IPS-20b (cell line): ENCODE data around the gene JPH4.
"Not testable (repeated sequence)": the region's sequence is repeated elsewhere in the genome, so short reads cannot be mapped to it uniquely, and the experiment has no call there.

Experiments
- H3K27ac ChIP-seq: one replicate; pipeline ENCODE4 v1.5.1; 2013; ENCODE audit warnings: low read length
- H3K27me3 ChIP-seq: 2 replicates; pipeline ENCODE4 v1.6.1; 2013; ENCODE audit warnings: mild to moderate bottlenecking, low read length, inconsistent platforms; ENCODE audit not compliant: insufficient read depth
- H3K36me3 ChIP-seq: 2 replicates; pipeline ENCODE4 v1.6.1; 2013; ENCODE audit warnings: low read depth, mild to moderate bottlenecking, inconsistent platforms, low read length, moderate library complexity; ENCODE audit not compliant: insufficient read depth
- H3K4me1 ChIP-seq: 2 replicates; pipeline ENCODE4 v1.6.1; 2013; ENCODE audit warnings: mild to moderate bottlenecking, control low read depth, inconsistent platforms, low read length, moderate library complexity; ENCODE audit not compliant: insufficient read depth
- H3K4me3 ChIP-seq: 2 replicates; pipeline ENCODE4 v1.5.1; 2013; ENCODE audit warnings: mild to moderate bottlenecking, low read length, inconsistent platforms
- H3K9ac ChIP-seq: 2 replicates; pipeline ENCODE4 v1.6.1; 2013; ENCODE audit warnings: low read depth, mild to moderate bottlenecking, inconsistent platforms, low read length, moderate library complexity
- H3K9me3 ChIP-seq: 2 replicates; pipeline ENCODE4 v1.6.1; 2013; ENCODE audit warnings: mild to moderate bottlenecking, low read depth, low read length, inconsistent platforms; ENCODE audit not compliant: insufficient read depth

JPH4 gene

GRCh38 chr14:23584527-23585203 is 6.1 kb upstream of the JPH4 start:
- not testable (repeated sequence) for H3K36me3 ChIP-seq, H3K4me3 ChIP-seq, H3K9ac ChIP-seq, H3K9me3 ChIP-seq, H3K4me1 ChIP-seq, H3K27me3 ChIP-seq, H3K27ac ChIP-seq

GRCh38 chr14:23583761-23584526 is 5.4 kb upstream of the JPH4 start:
- not testable (repeated sequence) for H3K4me3 ChIP-seq, H3K36me3 ChIP-seq, H3K27ac ChIP-seq, H3K9ac ChIP-seq, H3K27me3 ChIP-seq, H3K9me3 ChIP-seq
- H3K4me1 ChIP-seq: peaks cover 10% of the 10 kb centered on the region; the same call in 1 of the 2 replicates

- Histone ChIP-seq H3K9me3 (no peaks in the 10 kb centered on the region), H3K27ac (no peak overlapping the region), H3K9ac (no peak overlapping the region), H3K36me3 (no peaks in the 10 kb centered on the region), H3K27me3 (peaks cover 15% of the 10 kb centered on the region), H3K4me3 (no peak overlapping the region), H3K4me1 (peaks cover 7% of the 10 kb centered on the region; the same call in 1 of the 2 replicates)
Observed at GRCh38 chr14:23582906-23583760, 4.5 kb upstream of the JPH4 start.

GRCh38 chr14:23580948-23581281 is 2.3 kb upstream of the JPH4 start:
- no peak overlapping the region for H3K9ac ChIP-seq
- H3K9me3 ChIP-seq: no peaks in the 10 kb centered on the region
- H3K36me3 ChIP-seq: no peaks in the 10 kb centered on the region
- peaks cover 7% of the 10 kb centered on the region; the same call in 1 of the 2 replicates for H3K4me1 ChIP-seq
- no peak overlapping the region for H3K27ac ChIP-seq
- peaks cover 37% of the 10 kb centered on the region for H3K27me3 ChIP-seq
- no peak overlapping the region for H3K4me3 ChIP-seq

- no peaks in the 10 kb centered on the region for H3K9me3 ChIP-seq
- peaks cover 43% of the 10 kb centered on the region for H3K27me3 ChIP-seq
- no peak overlapping the region for H3K9ac ChIP-seq
- peaks cover 7% of the 10 kb centered on the region; the same call in 1 of the 2 replicates for H3K4me1 ChIP-seq
- H3K4me3 ChIP-seq: no peak overlapping the region
- no peaks in the 10 kb centered on the region for H3K36me3 ChIP-seq
- H3K27ac ChIP-seq: no peak overlapping the region
Observed at GRCh38 chr14:23580152-23580926, 1.7 kb upstream of the JPH4 start.

- H3K4me3 ChIP-seq: no peak overlapping the region
- H3K9me3 ChIP-seq: no peaks in the 10 kb centered on the region
- no peaks in the 10 kb centered on the region for H3K36me3 ChIP-seq
- no peak overlapping the region for H3K27ac ChIP-seq
- H3K27me3 ChIP-seq: peaks cover 49% of the 10 kb centered on the region
- peaks cover 7% of the 10 kb centered on the region; the same call in 1 of the 2 replicates for H3K4me1 ChIP-seq
- no peak overlapping the region for H3K9ac ChIP-seq
Observed at GRCh38 chr14:23579739-23580138, 1.1 kb upstream of the JPH4 start.

GRCh38 chr14:23579311-23579630 is 681 bp upstream of the JPH4 start:
- Histone ChIP-seq H3K4me1 (peaks cover 7% of the 10 kb centered on the region; the same call in 1 of the 2 replicates), H3K27me3 (peaks cover 54% of the 10 kb centered on the region), H3K27ac (no peak overlapping the region), H3K9me3 (no peaks in the 10 kb centered on the region), H3K36me3 (no peaks in the 10 kb centered on the region), H3K9ac (peak overlapping the region; percentile 74; the same call in 1 of the 2 replicates), H3K4me3 (peak overlapping the region; percentile 78; the same call in 1 of the 2 replicates)

- H3K9ac ChIP-seq: peak overlapping the region; percentile 74; the same call in 1 of the 2 replicates
- H3K36me3 ChIP-seq: no peaks in the 10 kb centered on the region; the same call in 1 of the 2 replicates
- H3K27me3 ChIP-seq: peaks cover 58% of the 10 kb centered on the region
- no peaks in the 10 kb centered on the region for H3K9me3 ChIP-seq
- H3K27ac ChIP-seq: no peak overlapping the region
- H3K4me1 ChIP-seq: peaks cover 7% of the 10 kb centered on the region; the same call in 1 of the 2 replicates
- H3K4me3 ChIP-seq: peak overlapping the region; percentile 78; the same call in 1 of the 2 replicates
Observed at GRCh38 chr14:23577710-23578392, 739 bp downstream of the JPH4 start.

- no peak overlapping the region for H3K27ac ChIP-seq
- peaks cover 63% of the 10 kb centered on the region for H3K27me3 ChIP-seq
- no peak overlapping the region; the same call in 1 of the 2 replicates for H3K9ac ChIP-seq
- H3K4me3 ChIP-seq: peak overlapping the region; percentile 78; the same call in 1 of the 2 replicates
- no peaks in the 10 kb centered on the region; the same call in 1 of the 2 replicates for H3K36me3 ChIP-seq
- peaks cover 7% of the 10 kb centered on the region; the same call in 1 of the 2 replicates for H3K4me1 ChIP-seq
- no peaks in the 10 kb centered on the region for H3K9me3 ChIP-seq
Observed at GRCh38 chr14:23577004-23577681, 1.4 kb downstream of the JPH4 start.

- no peak overlapping the region for H3K27ac ChIP-seq
- H3K36me3 ChIP-seq: no peaks in the 10 kb centered on the region; the same call in 1 of the 2 replicates
- no peak overlapping the region for H3K9ac ChIP-seq
- peaks cover 51% of the 10 kb centered on the region for H3K27me3 ChIP-seq
- H3K4me3 ChIP-seq: no peak overlapping the region
- H3K4me1 ChIP-seq: peaks cover 11% of the 10 kb centered on the region; the same call in 1 of the 2 replicates
- no peaks in the 10 kb centered on the region for H3K9me3 ChIP-seq
Observed at GRCh38 chr14:23573384-23574015, 5.1 kb downstream of the JPH4 start.
